NCI-H1436 treated with DMSO at 0.1 percent for 48 hours (cell line): ENCODE results near the gene SLC3A2.
"Not testable (repeated sequence)": the region's sequence is repeated elsewhere in the genome, so short reads cannot be mapped to it uniquely, and the experiment has no call there.

Experiments used
- DNase-seq: peaks from one replicate; lab custom pipeline; 2025; lab: John Stamatoyannopoulos, UW

The SLC3A2 gene

DNA sequence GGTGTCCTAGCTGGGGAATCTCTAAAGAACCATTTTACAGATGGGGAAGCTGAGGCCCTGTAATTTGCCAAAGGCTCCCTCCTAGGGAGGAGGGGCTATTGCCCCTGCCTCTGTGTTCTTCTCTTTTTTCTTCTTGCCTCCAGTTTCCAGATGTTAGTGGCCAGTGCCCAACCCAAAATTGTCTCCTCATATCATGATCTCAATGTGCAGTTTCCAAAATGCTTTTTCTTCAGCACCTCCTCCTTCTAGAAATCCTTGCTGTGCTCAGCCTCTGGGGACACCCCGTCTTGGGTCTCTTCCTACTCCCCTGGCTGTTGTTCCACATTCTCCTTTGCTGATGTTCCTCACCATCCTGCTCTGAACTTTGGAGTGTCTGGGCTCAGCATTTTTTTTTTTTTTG lies 50.0 kb downstream of the SLC3A2 start:
- no peak for DNase-seq

DNA sequence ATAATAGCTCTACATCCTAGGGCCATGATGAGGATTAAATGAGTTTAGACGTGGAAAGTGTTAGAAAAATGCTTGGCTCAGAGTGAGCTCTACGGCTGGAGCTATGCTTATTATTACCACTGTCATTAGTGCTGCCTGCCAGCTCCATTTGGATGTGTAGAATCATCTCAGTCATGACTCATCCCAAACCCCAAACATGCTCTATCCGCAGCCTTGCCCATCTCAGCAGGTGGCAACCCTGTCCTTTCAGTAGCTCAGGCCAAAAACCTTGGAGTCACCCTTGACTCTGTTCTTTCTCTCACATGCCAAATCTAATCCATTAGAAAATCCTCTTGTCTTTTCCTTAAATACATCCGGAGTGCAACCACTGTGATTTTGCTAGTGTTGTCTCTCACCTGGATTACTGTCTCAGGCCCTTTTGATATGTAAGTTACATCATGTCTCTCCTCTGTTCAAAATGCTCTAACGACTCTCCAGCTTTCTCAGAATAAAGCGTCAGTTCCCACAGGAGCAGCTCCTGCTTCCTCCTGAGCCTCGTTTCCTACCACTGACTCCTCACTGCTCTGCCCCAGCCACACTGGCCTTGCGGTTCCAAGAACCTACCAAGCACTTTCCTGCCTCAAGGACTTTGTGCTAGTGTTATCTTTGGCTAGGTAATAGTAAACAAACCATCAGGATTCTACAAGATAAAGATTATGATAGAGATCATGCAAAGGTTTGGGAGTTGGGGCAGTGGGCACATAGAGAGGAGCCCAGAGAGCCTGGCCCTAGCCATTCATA lies 51.0 kb downstream of the SLC3A2 start:
- no peak for DNase-seq

GRCh38 chr11:62933285-62933684 lies 52.6 kb downstream of the SLC3A2 start:
- DNase-seq: no peak

DNA sequence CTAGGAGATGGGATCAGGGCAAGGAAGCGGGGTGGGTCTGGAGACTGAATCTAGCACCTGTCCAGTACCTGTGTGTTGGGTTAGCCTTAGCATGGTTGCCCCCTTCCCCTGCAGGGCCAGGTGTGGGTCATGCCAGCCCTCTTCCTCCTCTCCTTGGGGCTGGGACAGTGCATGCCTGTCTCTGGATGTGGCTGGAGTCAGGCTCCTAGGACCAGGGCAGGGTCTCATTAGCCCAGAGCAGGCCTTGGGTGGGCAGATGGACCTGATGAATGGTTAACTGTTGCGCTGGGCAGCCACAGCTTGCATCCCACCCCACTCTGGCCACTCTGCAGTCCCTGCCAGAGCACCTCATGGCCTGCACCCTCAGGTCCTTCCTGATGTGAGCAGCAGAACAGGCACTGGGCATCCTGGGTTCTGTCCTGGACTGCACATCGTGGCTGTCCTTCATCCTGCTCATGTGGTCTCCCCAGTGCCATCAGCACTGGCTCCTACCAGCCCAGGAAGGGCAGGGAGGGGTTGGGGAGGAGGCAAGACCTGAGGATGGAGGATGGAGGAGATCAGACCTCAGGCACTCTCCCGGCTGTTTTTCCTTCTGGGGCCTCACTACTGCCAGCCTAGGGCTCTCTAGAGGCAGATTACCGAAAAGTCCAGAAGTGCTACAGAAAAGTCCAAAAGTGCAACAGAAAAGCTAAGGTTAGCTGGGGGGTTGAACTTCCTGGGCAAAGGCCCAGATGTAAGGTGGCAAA lies 53.2 kb downstream of the SLC3A2 start:
- no peak for DNase-seq

GRCh38 chr11:62934496-62934785 lies 53.7 kb downstream of the SLC3A2 start:
- no peak for DNase-seq

DNA sequence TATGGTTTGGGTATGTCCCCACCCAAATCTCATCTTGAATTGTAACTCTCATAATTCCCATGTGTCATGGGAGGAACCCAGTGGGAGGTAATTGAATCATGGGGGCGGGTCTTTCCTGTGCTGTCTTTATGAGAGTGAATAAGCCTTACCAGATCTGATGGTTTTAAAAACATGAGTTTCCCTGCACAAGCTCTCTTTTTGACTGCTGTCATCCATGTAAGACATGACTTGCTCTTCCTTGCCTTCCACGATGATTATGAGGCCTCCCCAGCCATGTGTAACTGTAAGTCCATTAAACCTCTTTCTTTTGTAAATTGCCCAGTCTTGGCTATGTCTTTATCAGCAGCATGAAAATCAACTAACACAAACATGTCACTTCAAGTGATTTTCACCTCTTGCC lies 56.8 kb downstream of the SLC3A2 start:
- not testable (repeated sequence) for DNase-seq
